MCF 10A (cell line): ENCODE measurements around the gene NACA. TPM values are rescaled to one million over a fixed set of nuclear protein-coding genes. Genes with fewer than 3 reads are reported as not detected.
A peak's percentile ranks its signal among the peaks of the same experiment; 100 is the strongest.

Experiments
- BruUV-seq: library from RNA; stranded (reverse); fragments of 400-500 nt; replicated peaks from 2 replicates; lab custom pipeline; 2021; lab: Mats Ljungman, UMichigan
- CTCF ChIA-PET: fragments of 300-600 bp; sonication (Branson Sonifier 250); formaldehyde crosslinking; extraction: SDS; loops from one replicate; lab custom pipeline; 2021; ENCODE audit warnings: antibody characterized with exemption, inconsistent platforms; lab: Yijun Ruan, JAX
- POLR2A ChIA-PET: fragments of 300-600, 350-650 bp; sonication (Branson Sonifier 250); formaldehyde crosslinking; extraction: SDS; loops from one replicate; lab custom pipeline; 2020; ENCODE audit warnings: antibody characterized with exemption, inconsistent platforms; lab: Yijun Ruan, JAX
- DNase-seq: peaks from one replicate; pipeline ENCODE4 v3.0.0-alpha.2; 2018; ENCODE audit not compliant: unreplicated experiment
- H3K27ac Mint-ChIP-seq: one replicate; pipeline ENCODE4 v1.8.0; 2022; ENCODE audit warnings: mild to moderate bottlenecking, low read depth, mixed read lengths; ENCODE audit not compliant: unreplicated experiment
- H3K27me3 Mint-ChIP-seq: one replicate; pipeline ENCODE4 v1.8.0; 2022; ENCODE audit warnings: mixed read lengths; ENCODE audit not compliant: insufficient read depth, unreplicated experiment
- H3K36me3 Mint-ChIP-seq: one replicate; pipeline ENCODE4 v1.8.0; 2022; ENCODE audit warnings: mild to moderate bottlenecking, moderate library complexity, mixed read lengths; ENCODE audit not compliant: insufficient read depth, unreplicated experiment
- H3K4me1 Mint-ChIP-seq: one replicate; pipeline ENCODE4 v1.8.0; 2022; ENCODE audit warnings: mixed read lengths; ENCODE audit not compliant: insufficient read depth, unreplicated experiment
- H3K4me3 Mint-ChIP-seq: one replicate; pipeline ENCODE4 v1.8.0; 2022; ENCODE audit warnings: mild to moderate bottlenecking, moderate library complexity, mixed read lengths; ENCODE audit not compliant: unreplicated experiment
- H3K9me3 Mint-ChIP-seq: one replicate; pipeline ENCODE4 v1.8.0; 2022; ENCODE audit warnings: mixed read lengths; ENCODE audit not compliant: unreplicated experiment
- intact Hi-C: fragments of 100-400 bp; cut with micrococcal nuclease; formaldehyde crosslinking; loops from 2 replicates; pipeline ENCODE4 v1.14.1; 2022
- total RNA-seq: library from RNA; stranded (reverse); gene quantifications from 2 replicates; pipeline ENCODE4 v1.2.3, GENCODE V29; 2022
- TF ChIP-seq, protein P1 (sequence below): fragments of 200-600 bp; IDR thresholded peaks from one replicate; pipeline ENCODE4 v1.8.0; 2022; ENCODE audit warnings: antibody characterized with exemption, mild to moderate bottlenecking; ENCODE audit not compliant: unreplicated experiment

NACA gene
- total RNA-seq, 1 experiment from 2014 or later: 1,274 TPM

DNA sequence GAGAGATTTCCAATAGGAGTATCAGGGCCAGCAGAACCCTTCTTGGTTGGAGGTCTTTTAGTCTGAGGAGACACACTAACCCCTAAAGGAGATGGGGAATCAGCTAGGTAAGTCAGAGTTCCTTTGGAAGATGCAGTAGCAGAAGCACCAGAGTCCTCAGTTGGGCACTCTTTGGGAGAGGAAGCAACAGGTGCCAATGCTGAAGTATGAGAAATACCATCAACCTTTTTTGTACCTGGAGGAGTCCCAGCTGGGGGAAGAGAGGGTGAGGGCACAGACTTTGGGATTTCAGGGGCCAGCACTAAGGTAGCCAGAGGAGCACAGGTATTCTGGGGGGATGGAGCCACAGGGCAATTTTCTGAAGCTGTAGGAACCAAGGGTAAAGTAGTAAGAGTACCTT is 6.0 kb downstream of the NACA start:
- ChIA-PET POLR2A (interaction anchor here (0.5 to 1.0 kb wide), 3 partner anchors 9 to 736 kb away, joined by 3 to 5 read pairs (median 4); no protein-coding TSS in a partner anchor), CTCF (interaction anchor here (0.6 kb wide), 2 partner anchors 146 to 525 kb away, joined by 3 to 4 read pairs; no protein-coding TSS in a partner anchor)
- H3K4me3 Mint-ChIP-seq: no peak overlapping the region
- intact Hi-C loops: no loop called here
- peaks cover 61% of the 10 kb centered on the region for H3K4me1 Mint-ChIP-seq
- H3K36me3 Mint-ChIP-seq: peaks cover 81% of the 10 kb centered on the region
- no peaks in the 10 kb centered on the region for H3K27me3 Mint-ChIP-seq
- TF ChIP-seq, protein P1, sequence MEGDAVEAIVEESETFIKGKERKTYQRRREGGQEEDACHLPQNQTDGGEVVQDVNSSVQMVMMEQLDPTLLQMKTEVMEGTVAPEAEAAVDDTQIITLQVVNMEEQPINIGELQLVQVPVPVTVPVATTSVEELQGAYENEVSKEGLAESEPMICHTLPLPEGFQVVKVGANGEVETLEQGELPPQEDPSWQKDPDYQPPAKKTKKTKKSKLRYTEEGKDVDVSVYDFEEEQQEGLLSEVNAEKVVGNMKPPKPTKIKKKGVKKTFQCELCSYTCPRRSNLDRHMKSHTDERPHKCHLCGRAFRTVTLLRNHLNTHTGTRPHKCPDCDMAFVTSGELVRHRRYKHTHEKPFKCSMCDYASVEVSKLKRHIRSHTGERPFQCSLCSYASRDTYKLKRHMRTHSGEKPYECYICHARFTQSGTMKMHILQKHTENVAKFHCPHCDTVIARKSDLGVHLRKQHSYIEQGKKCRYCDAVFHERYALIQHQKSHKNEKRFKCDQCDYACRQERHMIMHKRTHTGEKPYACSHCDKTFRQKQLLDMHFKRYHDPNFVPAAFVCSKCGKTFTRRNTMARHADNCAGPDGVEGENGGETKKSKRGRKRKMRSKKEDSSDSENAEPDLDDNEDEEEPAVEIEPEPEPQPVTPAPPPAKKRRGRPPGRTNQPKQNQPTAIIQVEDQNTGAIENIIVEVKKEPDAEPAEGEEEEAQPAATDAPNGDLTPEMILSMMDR: no peak
- peak overlapping the region; percentile 20 for H3K27ac Mint-ChIP-seq
- DNase-seq: no peak
- BruUV-seq: no TSS peak
- H3K9me3 Mint-ChIP-seq: no peaks in the 10 kb centered on the region

DNA sequence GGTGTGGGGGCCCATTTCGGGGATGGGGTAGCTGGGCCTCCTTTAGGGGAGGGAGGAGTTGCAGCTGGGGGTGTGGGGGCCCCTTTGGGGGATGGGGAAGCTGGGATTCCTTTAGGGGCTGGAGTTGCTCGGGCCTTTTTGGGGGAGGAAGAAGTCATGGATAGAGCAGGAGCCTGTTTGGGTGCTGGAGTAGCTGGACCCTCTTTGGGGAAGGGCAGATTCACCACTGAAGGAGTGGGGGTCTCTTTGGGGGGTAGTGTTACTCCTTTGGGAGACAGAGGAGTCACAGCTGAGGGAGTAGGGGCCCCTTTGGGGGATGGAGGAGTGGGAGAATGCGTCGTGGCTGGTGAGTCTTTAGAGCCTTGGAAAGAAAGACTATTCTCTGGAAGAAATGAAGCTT is 6.5 kb downstream of the NACA start:
- no peak overlapping the region for H3K4me3 Mint-ChIP-seq

DNA sequence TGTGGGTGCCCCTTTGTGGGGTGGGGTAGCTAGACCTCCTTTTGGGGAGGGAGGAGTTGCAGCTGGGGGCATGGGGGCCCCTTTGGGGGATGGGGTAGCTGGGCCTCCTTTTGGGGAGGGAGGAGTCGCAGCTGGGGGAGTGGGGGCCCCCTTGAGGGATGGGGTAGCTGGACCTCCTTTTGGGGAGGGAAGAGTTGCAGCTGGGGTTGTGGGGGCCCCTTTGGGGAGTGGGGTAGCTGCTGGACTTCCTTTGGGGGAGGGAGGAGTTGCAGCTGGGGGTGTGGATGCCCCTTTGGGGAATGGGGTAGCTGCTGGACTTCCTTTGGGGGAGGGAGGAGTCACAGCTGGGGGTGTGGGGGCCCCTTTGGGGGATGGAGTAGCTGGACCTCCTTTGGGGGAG is 7.0 kb downstream of the NACA start:
- POLR2A ChIA-PET: interaction anchor here (0.6 to 2.3 kb wide), 3 partner anchors 20 to 32 kb away, joined by 3 to 17 read pairs (median 4); partner anchors contain the start of gene PTGES3
- DNase-seq: no peak
- no TSS peak for BruUV-seq
- no peak overlapping the region for H3K4me3 Mint-ChIP-seq
- H3K36me3 Mint-ChIP-seq: peaks cover 81% of the 10 kb centered on the region
- TF ChIP-seq, protein P1: no peak
- CTCF ChIA-PET: interaction anchor here (0.6 to 1.2 kb wide), 2 partner anchors 22 to 270 kb away, joined by 3 to 4 read pairs; no protein-coding TSS in a partner anchor
- no peak overlapping the region for H3K27ac Mint-ChIP-seq
- intact Hi-C loops: no loop called here
- H3K27me3 Mint-ChIP-seq: no peaks in the 10 kb centered on the region
- no peaks in the 10 kb centered on the region for H3K9me3 Mint-ChIP-seq
- peaks cover 61% of the 10 kb centered on the region for H3K4me1 Mint-ChIP-seq

More for the DNA sequence above, 6.5 kb downstream of the NACA start:
- BruUV-seq: no TSS peak
- Mint-ChIP-seq H3K27me3 (no peaks in the 10 kb centered on the region), H3K9me3 (no peaks in the 10 kb centered on the region), H3K27ac (peak overlapping the region; percentile 20), H3K4me1 (peaks cover 61% of the 10 kb centered on the region), H3K36me3 (peaks cover 81% of the 10 kb centered on the region)
- intact Hi-C loops: no loop called here
- ChIA-PET CTCF (no interaction called here), POLR2A (interaction anchor here (0.6 to 1.0 kb wide), 2 partner anchors 20 to 32 kb away, joined by 3 to 4 read pairs; no protein-coding TSS in a partner anchor)
- TF ChIP-seq, protein P1: no peak
- DNase-seq: no peak

DNA sequence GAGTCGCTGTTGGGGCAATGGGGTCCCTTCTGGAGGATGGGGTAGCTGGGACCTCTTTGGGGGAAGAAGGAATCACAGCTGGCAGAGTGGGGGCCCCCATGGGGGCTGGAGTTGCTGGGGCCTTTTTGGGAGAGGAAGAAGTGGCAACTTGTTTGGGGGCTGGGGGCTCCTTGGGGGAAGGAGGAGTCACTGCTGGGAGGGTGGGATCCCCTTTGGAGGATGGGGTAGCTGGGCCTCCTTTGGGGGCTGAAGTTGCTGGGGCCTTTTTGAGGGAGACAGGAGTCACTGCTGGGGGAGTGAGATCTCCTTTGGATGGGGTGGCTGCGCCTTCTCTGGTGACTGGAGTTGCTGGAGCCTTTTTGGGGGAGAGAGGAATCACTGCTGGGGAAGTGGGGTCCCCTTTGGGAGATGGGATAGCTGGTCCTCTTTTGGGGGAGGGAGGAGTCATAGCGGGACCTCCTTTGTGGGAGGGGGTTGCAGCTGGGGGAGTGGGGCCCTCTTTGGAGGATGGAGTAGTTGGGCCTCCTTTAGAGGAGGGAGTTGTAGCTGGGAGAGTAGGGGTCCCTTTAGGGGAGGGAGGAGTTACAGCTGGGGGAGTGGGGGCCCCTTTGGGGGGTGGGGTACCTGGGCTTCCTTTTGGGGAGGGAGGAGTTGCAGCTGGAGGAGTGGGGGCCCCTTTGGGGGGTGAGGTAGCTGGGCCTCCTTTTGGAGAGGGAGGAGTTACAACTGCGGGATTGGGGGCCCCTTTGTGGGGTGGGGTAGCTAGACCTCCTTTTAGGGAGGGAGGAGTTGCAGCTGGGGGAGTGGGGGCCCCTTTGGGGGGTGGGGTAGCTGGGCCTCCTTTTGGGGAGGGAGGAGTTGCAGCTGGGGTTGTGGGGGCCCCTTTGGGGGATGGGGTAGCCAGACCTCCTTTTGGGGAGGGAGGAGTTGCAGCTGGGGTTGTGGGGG is 7.9 kb downstream of the NACA start:
- H3K36me3 Mint-ChIP-seq: peaks cover 81% of the 10 kb centered on the region
- CTCF ChIA-PET: interaction anchor here (0.7 to 1.2 kb wide), 2 partner anchors 35 to 271 kb away, joined by 3 to 4 read pairs; no protein-coding TSS in a partner anchor
- POLR2A ChIA-PET: interaction anchor here (0.6 to 2.3 kb wide), 5 partner anchors 28 to 362 kb away, joined by 3 to 17 read pairs (median 3); partner anchors contain the start of genes NEMP1 and PTGES3
- TF ChIP-seq, protein P1: no peak
- intact Hi-C loops: no loop called here
- H3K27ac Mint-ChIP-seq: no peak overlapping the region
- no TSS peak for BruUV-seq
- no peaks in the 10 kb centered on the region for H3K27me3 Mint-ChIP-seq
- no peaks in the 10 kb centered on the region for H3K9me3 Mint-ChIP-seq
- H3K4me3 Mint-ChIP-seq: no peak overlapping the region
- DNase-seq: no peak
- peaks cover 54% of the 10 kb centered on the region for H3K4me1 Mint-ChIP-seq
